ENCODE measurements around the gene FOXI1.

Gene FOXI1

DNA sequence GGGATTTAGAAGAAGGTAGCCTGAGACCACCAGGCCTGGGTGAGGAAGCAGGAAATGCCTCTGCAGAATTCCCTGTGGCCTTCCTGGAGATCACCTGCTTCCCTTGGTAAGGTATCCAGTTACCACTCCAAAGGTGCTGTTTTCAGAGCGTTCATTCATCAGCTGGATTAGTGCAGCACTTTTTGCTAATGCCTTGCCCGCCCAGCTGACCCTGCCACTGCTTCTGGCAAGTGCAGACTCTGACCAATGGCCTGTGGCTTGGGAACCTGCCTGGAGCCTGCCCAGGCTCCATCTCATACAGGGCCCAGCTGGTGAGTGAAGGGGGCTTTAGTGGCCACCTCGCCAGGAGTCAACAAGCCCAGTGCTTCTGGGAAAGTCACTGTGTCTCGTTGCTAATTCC lies 48.6 kb downstream of the FOXI1 start:
- DNase-seq: no peak

DNA sequence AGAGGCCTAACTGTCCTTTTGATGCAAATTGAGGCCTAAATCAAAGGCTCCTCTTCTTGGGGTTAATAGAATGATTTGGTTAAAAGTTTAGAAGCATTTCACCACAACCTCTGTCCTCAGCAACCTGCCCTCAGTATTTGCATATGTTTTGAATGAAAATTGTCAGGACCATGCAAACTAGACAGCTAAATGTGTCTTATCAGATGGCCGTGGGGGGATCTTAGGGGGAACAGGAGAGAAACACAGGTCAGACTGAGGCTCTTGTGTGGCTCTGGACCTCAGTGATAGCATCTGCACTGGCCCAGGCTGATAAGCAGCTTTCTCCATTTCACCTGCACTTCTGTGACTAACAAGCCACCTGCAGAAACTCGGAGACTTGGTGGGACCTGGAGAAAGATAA lies 49.0 kb downstream of the FOXI1 start:
- DNase-seq: no peak

DNA sequence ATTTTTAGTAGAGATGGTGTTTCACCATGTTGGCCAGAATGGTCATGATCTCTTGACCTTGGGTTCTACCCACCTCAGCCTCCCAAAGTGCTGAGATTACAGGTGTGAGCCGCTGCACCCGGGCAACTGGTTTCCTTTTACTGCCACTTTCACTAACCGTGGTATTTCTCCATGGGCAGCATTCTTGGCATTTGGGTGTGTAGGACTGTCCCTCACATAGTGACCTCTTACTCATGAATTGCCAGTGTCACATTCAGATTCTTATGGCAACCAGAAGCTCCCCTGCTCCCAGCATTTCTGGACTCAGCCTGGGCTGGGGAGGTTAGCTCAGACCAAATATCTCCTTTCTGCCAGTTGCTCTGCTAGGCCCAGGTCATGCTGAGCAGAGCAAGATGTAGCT lies 50.1 kb downstream of the FOXI1 start:
- no peak for DNase-seq

DNA sequence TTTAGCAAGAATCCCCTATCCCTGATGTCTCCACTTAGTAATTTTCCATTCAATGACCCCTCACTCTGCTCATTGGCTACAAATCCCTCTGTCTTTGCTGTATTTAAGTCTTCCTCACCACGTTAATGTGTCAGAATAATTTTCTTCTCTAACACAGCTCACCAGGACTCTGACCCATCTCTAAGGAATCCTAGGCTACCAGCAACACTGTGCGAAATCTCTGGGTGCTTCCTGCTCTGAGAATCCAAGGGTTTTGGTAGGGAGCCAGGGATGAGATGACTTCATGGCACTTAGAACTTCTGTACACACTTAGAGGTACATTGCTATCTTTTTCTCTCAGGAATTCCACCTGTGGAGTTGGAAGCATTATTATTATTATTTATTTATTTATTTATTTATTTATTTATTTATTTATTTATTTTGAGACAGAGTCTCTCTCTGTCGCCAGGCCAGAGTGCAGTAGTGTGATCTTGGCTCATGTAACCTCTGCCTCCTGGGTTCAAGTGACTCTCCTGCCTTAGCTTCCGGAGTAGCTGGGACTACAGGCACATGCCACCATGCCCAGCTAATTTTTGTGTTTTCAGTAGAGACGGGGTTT lies 53.5 kb downstream of the FOXI1 start:
- DNase-seq: no peak
